WTC11 (cell line): Measurements from ENCODE around the gene ZCCHC24. TPM values are rescaled to one million over a fixed set of nuclear protein-coding genes. Genes with fewer than 3 reads are reported as not detected.

Experiments used
- ATAC-seq: fragments of 200-7000 bp; cut with Tn5 transposase; 2 replicates; pipeline ENCODE4 v1.10.0; 2021; ENCODE audit warnings: mild to moderate bottlenecking, moderate library complexity
- CTCF ChIA-PET: fragments of 300-600 bp; sonication (Branson Sonifier 250); formaldehyde crosslinking; loops from one replicate; lab custom pipeline; 2021; ENCODE audit warnings: antibody characterized with exemption; lab: Charles Lee
- POLR2A ChIA-PET: fragments of 350-600 bp; sonication (Branson Sonifier 250); formaldehyde crosslinking; loops from one replicate; lab custom pipeline; 2021; ENCODE audit warnings: antibody characterized with exemption; lab: Charles Lee
- DNase-seq: peaks from one replicate; pipeline ENCODE4 v3.0.0; 2021; ENCODE audit warnings: low spot score
- H3K27ac Mint-ChIP-seq: 2 replicates; pipeline ENCODE4 v1.8.0; 2021; ENCODE audit warnings: mixed read lengths
- H3K27me3 Mint-ChIP-seq: 2 replicates; pipeline ENCODE4 v1.8.0; 2021; ENCODE audit warnings: low read depth, mild to moderate bottlenecking, moderate library complexity, mixed read lengths
- H3K36me3 Mint-ChIP-seq: 2 replicates; pipeline ENCODE4 v1.8.0; 2021; ENCODE audit warnings: mixed read lengths
- H3K4me1 Mint-ChIP-seq: 2 replicates; pipeline ENCODE4 v1.8.0; 2022; ENCODE audit warnings: mixed read lengths
- H3K4me3 Mint-ChIP-seq: 2 replicates; pipeline ENCODE4 v1.8.0; 2021; ENCODE audit warnings: mild to moderate bottlenecking, moderate library complexity, mixed read lengths
- H3K9me3 Mint-ChIP-seq: 2 replicates; pipeline ENCODE4 v1.8.0; 2021; ENCODE audit warnings: mixed read lengths
- ATF1 ChIP-seq: sonication (generic); formaldehyde crosslinking; IDR thresholded peaks from 2 replicates; pipeline ENCODE4 v1.8.1; 2023; ENCODE audit warnings: mild to moderate bottlenecking, moderate library complexity, missing genetic modification reagents
- CREB1 ChIP-seq: sonication (generic); formaldehyde crosslinking; IDR thresholded peaks from 2 replicates; pipeline ENCODE4 v1.8.0; 2023; ENCODE audit warnings: mild to moderate bottlenecking, missing genetic modification reagents
- ESRRA ChIP-seq: sonication (generic); formaldehyde crosslinking; IDR thresholded peaks from 2 replicates; pipeline ENCODE4 v1.8.1; 2022; ENCODE audit warnings: mild to moderate bottlenecking, missing genetic modification reagents, borderline replicate concordance
- ETV6 ChIP-seq: sonication (generic); formaldehyde crosslinking; IDR thresholded peaks from 2 replicates; pipeline ENCODE4 v1.8.1; 2022; ENCODE audit warnings: mild to moderate bottlenecking, missing genetic modification reagents
- FOXP1 ChIP-seq: sonication (generic); formaldehyde crosslinking; IDR thresholded peaks from 2 replicates; pipeline ENCODE4 v1.8.0; 2022; ENCODE audit warnings: missing genetic modification reagents, mild to moderate bottlenecking, moderate library complexity, borderline replicate concordance
- HMGA2 ChIP-seq: fragments of 250-450 bp; sonication (Bioruptor Pico); IDR thresholded peaks from 2 replicates; pipeline ENCODE4 v1.4.0; 2021; ENCODE audit warnings: mild to moderate bottlenecking, moderate library complexity
- JUN ChIP-seq: sonication (generic); formaldehyde crosslinking; IDR thresholded peaks from 2 replicates; pipeline ENCODE4 v1.8.0; 2023; ENCODE audit warnings: mild to moderate bottlenecking, missing genetic modification reagents
- RELA ChIP-seq: sonication (generic); formaldehyde crosslinking; IDR thresholded peaks from 2 replicates; pipeline ENCODE4 v1.8.1; 2022; ENCODE audit warnings: missing genetic modification reagents, mild to moderate bottlenecking, borderline replicate concordance
- SMAD4 ChIP-seq: sonication (generic); formaldehyde crosslinking; IDR thresholded peaks from 2 replicates; pipeline ENCODE4 v1.8.0; 2022; ENCODE audit warnings: mild to moderate bottlenecking, missing genetic modification reagents
- TEAD4 ChIP-seq: sonication (generic); formaldehyde crosslinking; IDR thresholded peaks from 2 replicates; pipeline ENCODE4 v1.8.0; 2022; ENCODE audit warnings: mild to moderate bottlenecking, missing genetic modification reagents
- ZBTB21 ChIP-seq: sonication (generic); formaldehyde crosslinking; IDR thresholded peaks from 2 replicates; pipeline ENCODE4 v1.8.1; 2023; ENCODE audit warnings: mild to moderate bottlenecking, missing genetic modification reagents, borderline replicate concordance
- ZNF121 ChIP-seq: sonication (generic); formaldehyde crosslinking; IDR thresholded peaks from 2 replicates; pipeline ENCODE4 v1.8.0; 2023; ENCODE audit warnings: missing genetic modification reagents
- ZNF232 ChIP-seq: sonication (generic); formaldehyde crosslinking; IDR thresholded peaks from 2 replicates; pipeline ENCODE4 v1.8.0; 2022; ENCODE audit warnings: mild to moderate bottlenecking, missing genetic modification reagents
- ZNF671 ChIP-seq: fragments of 250-450 bp; sonication (Bioruptor Pico); IDR thresholded peaks from 2 replicates; pipeline ENCODE4 v1.8.0; 2021; ENCODE audit warnings: mild to moderate bottlenecking
- total RNA-seq: library from RNA; stranded (reverse); gene quantifications from 3 replicates; pipeline ENCODE4 v1.2.3, GENCODE V29; 2021
- TF ChIP-seq, protein P1 (sequence below): sonication (generic); formaldehyde crosslinking; IDR thresholded peaks from 2 replicates; pipeline ENCODE4 v1.8.0; 2023; ENCODE audit warnings: missing genetic modification reagents
- TF ChIP-seq, protein P2 (sequence below): sonication (generic); formaldehyde crosslinking; IDR thresholded peaks from 2 replicates; pipeline ENCODE4 v1.8.1; 2022; ENCODE audit warnings: mild to moderate bottlenecking, moderate library complexity, missing genetic modification reagents
- TF ChIP-seq, protein P3 (sequence below): sonication (generic); formaldehyde crosslinking; IDR thresholded peaks from 2 replicates; pipeline ENCODE4 v1.8.0; 2022; ENCODE audit warnings: mild to moderate bottlenecking, missing genetic modification reagents
- TF ChIP-seq, protein P4 (sequence below): sonication (generic); formaldehyde crosslinking; IDR thresholded peaks from 2 replicates; pipeline ENCODE4 v1.8.1; 2023; ENCODE audit warnings: mild to moderate bottlenecking, missing genetic modification reagents, moderate library complexity
- TF ChIP-seq, protein P5 (sequence below): sonication (generic); formaldehyde crosslinking; IDR thresholded peaks from 2 replicates; pipeline ENCODE4 v1.8.1; 2022; ENCODE audit warnings: low read depth, missing genetic modification reagents, borderline replicate concordance
- TF ChIP-seq, protein P6 (sequence below): sonication (generic); formaldehyde crosslinking; IDR thresholded peaks from 2 replicates; pipeline ENCODE4 v1.8.1; 2023; ENCODE audit warnings: mild to moderate bottlenecking, missing genetic modification reagents, borderline replicate concordance

ZCCHC24 gene
- total RNA-seq, 1 experiment from 2014 or later: 7.7 TPM

DNA sequence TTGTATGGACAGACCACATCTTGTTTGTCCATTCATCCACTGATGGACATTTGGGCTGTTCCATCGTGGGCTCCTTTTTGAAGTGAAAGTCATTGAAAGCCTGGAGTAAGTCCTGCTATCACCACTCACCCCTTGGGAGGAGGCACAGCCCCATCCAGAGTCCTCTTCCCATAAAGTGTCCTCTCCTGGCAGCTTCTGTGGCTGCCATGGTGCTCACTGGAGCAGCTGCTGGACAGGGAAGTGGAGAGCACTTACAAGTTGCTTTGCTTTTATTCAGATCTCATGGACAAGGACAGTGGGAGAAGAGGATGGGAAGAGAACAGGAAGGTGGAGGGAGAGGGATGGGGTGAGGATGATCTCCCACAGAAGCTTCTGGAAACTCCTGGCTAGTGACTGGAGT is 48.4 kb upstream of the ZCCHC24 start:
- no peak for ATAC-seq
- no peak overlapping the region for H3K4me3 Mint-ChIP-seq
- H3K4me1 Mint-ChIP-seq: peaks cover 7% of the 10 kb centered on the region
- peaks cover 12% of the 10 kb centered on the region for H3K9me3 Mint-ChIP-seq
- H3K27ac Mint-ChIP-seq: no peak overlapping the region
- POLR2A ChIA-PET: no interaction called here
- H3K27me3 Mint-ChIP-seq: peaks cover 39% of the 10 kb centered on the region
- H3K36me3 Mint-ChIP-seq: no peaks in the 10 kb centered on the region
- no peak for TF ChIP-seq ZNF671 (CRISPR knock-in tag)
- DNase-seq: no peak
- CTCF ChIA-PET: interaction anchor here (1.2 to 2.0 kb wide), 2 partner anchors 119 kb away, joined by 5 to 9 read pairs; no protein-coding TSS in a partner anchor

DNA sequence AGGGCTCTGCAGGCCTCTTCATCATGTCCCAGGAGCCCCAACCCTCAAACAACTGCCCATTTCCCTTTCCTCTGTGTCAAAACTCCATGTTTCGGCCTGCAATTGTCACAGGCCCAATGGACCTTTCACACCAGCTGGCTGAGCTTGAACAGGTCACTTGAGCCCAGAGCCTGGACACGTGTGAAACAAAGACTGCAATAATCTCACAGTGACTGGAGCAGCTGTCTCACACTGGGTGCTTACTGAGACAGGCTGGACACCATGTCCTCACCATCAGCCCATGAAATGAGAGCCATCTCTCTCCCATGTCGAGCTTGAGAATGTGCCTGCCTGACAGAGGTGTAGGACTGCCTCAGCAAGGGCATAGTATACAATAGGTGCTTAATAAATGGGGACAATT is 47.4 kb upstream of the ZCCHC24 start:
- Mint-ChIP-seq H3K4me3 (no peak overlapping the region), H3K27me3 (peaks cover 33% of the 10 kb centered on the region), H3K4me1 (peaks cover 10% of the 10 kb centered on the region), H3K36me3 (no peaks in the 10 kb centered on the region), H3K9me3 (peaks cover 12% of the 10 kb centered on the region), H3K27ac (no peak overlapping the region)
- ATAC-seq: no peak
- no peak for DNase-seq
- TF ChIP-seq ETV6 (no peak), HMGA2 (CRISPR knock-in tag) (no peak), ZNF121 (CRISPR knock-in tag) (no peak), FOXP1 (CRISPR knock-in tag) (no peak), CREB1 (CRISPR knock-in tag) (no peak), RELA (CRISPR knock-in tag) (no peak), ZNF232 (no peak), JUN (no peak), ESRRA (CRISPR knock-in tag) (no peak), ATF1 (CRISPR knock-in tag) (no peak), ZBTB21 (CRISPR knock-in tag) (no peak), SMAD4 (CRISPR knock-in tag) (no peak), TEAD4 (CRISPR knock-in tag) (no peak)
- TF ChIP-seq, protein P1, sequence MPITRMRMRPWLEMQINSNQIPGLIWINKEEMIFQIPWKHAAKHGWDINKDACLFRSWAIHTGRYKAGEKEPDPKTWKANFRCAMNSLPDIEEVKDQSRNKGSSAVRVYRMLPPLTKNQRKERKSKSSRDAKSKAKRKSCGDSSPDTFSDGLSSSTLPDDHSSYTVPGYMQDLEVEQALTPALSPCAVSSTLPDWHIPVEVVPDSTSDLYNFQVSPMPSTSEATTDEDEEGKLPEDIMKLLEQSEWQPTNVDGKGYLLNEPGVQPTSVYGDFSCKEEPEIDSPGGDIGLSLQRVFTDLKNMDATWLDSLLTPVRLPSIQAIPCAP (CRISPR knock-in tag): no peak
- TF ChIP-seq, protein P2, sequence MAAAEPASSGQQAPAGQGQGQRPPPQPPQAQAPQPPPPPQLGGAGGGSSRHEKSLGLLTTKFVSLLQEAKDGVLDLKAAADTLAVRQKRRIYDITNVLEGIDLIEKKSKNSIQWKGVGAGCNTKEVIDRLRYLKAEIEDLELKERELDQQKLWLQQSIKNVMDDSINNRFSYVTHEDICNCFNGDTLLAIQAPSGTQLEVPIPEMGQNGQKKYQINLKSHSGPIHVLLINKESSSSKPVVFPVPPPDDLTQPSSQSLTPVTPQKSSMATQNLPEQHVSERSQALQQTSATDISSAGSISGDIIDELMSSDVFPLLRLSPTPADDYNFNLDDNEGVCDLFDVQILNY (CRISPR knock-in tag): no peak
- TF ChIP-seq, protein P3, sequence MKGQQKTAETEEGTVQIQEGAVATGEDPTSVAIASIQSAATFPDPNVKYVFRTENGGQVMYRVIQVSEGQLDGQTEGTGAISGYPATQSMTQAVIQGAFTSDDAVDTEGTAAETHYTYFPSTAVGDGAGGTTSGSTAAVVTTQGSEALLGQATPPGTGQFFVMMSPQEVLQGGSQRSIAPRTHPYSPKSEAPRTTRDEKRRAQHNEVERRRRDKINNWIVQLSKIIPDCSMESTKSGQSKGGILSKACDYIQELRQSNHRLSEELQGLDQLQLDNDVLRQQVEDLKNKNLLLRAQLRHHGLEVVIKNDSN: no peak
- TF ChIP-seq, protein P4, sequence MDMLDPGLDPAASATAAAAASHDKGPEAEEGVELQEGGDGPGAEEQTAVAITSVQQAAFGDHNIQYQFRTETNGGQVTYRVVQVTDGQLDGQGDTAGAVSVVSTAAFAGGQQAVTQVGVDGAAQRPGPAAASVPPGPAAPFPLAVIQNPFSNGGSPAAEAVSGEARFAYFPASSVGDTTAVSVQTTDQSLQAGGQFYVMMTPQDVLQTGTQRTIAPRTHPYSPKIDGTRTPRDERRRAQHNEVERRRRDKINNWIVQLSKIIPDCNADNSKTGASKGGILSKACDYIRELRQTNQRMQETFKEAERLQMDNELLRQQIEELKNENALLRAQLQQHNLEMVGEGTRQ: no peak
- TF ChIP-seq, protein P5, sequence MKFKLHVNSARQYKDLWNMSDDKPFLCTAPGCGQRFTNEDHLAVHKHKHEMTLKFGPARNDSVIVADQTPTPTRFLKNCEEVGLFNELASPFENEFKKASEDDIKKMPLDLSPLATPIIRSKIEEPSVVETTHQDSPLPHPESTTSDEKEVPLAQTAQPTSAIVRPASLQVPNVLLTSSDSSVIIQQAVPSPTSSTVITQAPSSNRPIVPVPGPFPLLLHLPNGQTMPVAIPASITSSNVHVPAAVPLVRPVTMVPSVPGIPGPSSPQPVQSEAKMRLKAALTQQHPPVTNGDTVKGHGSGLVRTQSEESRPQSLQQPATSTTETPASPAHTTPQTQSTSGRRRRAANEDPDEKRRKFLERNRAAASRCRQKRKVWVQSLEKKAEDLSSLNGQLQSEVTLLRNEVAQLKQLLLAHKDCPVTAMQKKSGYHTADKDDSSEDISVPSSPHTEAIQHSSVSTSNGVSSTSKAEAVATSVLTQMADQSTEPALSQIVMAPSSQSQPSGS (CRISPR knock-in tag): no peak
- TF ChIP-seq, protein P6, sequence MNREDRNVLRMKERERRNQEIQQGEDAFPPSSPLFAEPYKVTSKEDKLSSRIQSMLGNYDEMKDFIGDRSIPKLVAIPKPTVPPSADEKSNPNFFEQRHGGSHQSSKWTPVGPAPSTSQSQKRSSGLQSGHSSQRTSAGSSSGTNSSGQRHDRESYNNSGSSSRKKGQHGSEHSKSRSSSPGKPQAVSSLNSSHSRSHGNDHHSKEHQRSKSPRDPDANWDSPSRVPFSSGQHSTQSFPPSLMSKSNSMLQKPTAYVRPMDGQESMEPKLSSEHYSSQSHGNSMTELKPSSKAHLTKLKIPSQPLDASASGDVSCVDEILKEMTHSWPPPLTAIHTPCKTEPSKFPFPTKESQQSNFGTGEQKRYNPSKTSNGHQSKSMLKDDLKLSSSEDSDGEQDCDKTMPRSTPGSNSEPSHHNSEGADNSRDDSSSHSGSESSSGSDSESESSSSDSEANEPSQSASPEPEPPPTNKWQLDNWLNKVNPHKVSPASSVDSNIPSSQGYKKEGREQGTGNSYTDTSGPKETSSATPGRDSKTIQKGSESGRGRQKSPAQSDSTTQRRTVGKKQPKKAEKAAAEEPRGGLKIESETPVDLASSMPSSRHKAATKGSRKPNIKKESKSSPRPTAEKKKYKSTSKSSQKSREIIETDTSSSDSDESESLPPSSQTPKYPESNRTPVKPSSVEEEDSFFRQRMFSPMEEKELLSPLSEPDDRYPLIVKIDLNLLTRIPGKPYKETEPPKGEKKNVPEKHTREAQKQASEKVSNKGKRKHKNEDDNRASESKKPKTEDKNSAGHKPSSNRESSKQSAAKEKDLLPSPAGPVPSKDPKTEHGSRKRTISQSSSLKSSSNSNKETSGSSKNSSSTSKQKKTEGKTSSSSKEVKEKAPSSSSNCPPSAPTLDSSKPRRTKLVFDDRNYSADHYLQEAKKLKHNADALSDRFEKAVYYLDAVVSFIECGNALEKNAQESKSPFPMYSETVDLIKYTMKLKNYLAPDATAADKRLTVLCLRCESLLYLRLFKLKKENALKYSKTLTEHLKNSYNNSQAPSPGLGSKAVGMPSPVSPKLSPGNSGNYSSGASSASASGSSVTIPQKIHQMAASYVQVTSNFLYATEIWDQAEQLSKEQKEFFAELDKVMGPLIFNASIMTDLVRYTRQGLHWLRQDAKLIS (CRISPR knock-in tag): no peak
- CTCF ChIA-PET: interaction anchor here (1.2 kb wide), 1 partner anchor 118 kb away, joined by 5 read pairs; no protein-coding TSS in a partner anchor
- POLR2A ChIA-PET: no interaction called here
